HepG2 (cell line): ENCODE data around the gene GRIN3B. TPM values are rescaled to one million over a fixed set of nuclear protein-coding genes. Genes with fewer than 3 reads are reported as not detected.

Experiments
- ATAC-seq: fragments of 200-7000 bp; cut with Tn5 transposase; 3 replicates; pipeline ENCODE4 v1.9.1; 2020; ENCODE audit warnings: mild to moderate bottlenecking, moderate library complexity
- BruUV-seq: library from RNA; stranded (reverse); fragments of 400-500 nt; replicated peaks from 2 replicates; lab custom pipeline; 2021; lab: Mats Ljungman, UMichigan
- CTCF ChIA-PET: fragments of 300-600 bp; formaldehyde crosslinking; extraction: SDS; loops from one replicate; lab custom pipeline; 2021; ENCODE audit warnings: low total read pairs, inconsistent platforms, low intra/inter-chr PET ratio; lab: Yijun Ruan, JAX
- POLR2A ChIA-PET: fragments of 350-600 bp; sonication (Branson Sonifier 250); formaldehyde crosslinking; loops from one replicate; lab custom pipeline; 2020; ENCODE audit warnings: antibody characterized with exemption, inconsistent platforms; lab: Yijun Ruan, JAX
- DNase-seq: peaks from one replicate; pipeline ENCODE4 v3.0.0-alpha.2; 2015; ENCODE audit warnings: low spot score
- FAIRE-seq: peaks from 3 replicates; lab custom pipeline; 2011; peaks lifted over from hg19 to GRCh38; lab: Jason Lieb, UNC
- H2AFZ ChIP-seq: one replicate; pipeline ENCODE4 v1.6.1; 2011; ENCODE audit warnings: low read length, inconsistent platforms
- H3K27ac ChIP-seq: fragments of 300-600 bp; 3 replicates; pipeline ENCODE4 v1.8.0; 2011; ENCODE audit warnings: mixed run types, mild to moderate bottlenecking, mixed read lengths, low read length, inconsistent platforms; ENCODE audit not compliant: insufficient read depth; ENCODE audit errors: extremely low read length
- H3K27me3 ChIP-seq, 2 experiments: fragments of 200-600 bp in 1 of 2; 2 replicates in 1 of 2; 3 replicates in 1 of 2; pipeline versions ENCODE4 v1.6.0 to v1.8.0; 2011; ENCODE audit warnings: low read length in 2 of 2, mild to moderate bottlenecking in 2 of 2, moderate library complexity in 2 of 2, inconsistent platforms in 1 of 2; ENCODE audit not compliant: insufficient read depth in 2 of 2, control insufficient read depth in 1 of 2
- H3K36me3 ChIP-seq, 2 experiments: fragments of 200-600 bp in 1 of 2; replicated peaks in 1 of 2; 2 replicates in 1 of 2; 3 replicates in 1 of 2; pipeline versions ENCODE4 v1.5.1 to v1.8.0; 2011; ENCODE audit warnings: low read length in 2 of 2, inconsistent platforms in 1 of 2; ENCODE audit not compliant: insufficient read depth in 2 of 2, control insufficient read depth in 1 of 2
- H3K4me1 ChIP-seq: 2 replicates; pipeline ENCODE4 v1.5.1; 2012; ENCODE audit warnings: low read length, inconsistent platforms; ENCODE audit not compliant: insufficient read depth
- H3K4me2 ChIP-seq: 2 replicates; pipeline ENCODE4 v1.6.0; 2011; ENCODE audit warnings: low read depth, low read length, inconsistent platforms
- H3K4me3 ChIP-seq, 3 experiments: fragments of 200-600 bp in 1 of 3; sonication (generic), shearing (Covaris generic) in 1 of 3; replicated peaks in 1 of 3; 2 replicates each; pipeline ENCODE4 v1.5.1; 2011 to 2016; ENCODE audit warnings: low read length in 3 of 3, inconsistent platforms in 2 of 3, low read depth in 2 of 3, mild to moderate bottlenecking in 2 of 3, control low read depth in 1 of 3, mixed read lengths in 1 of 3; ENCODE audit not compliant: insufficient read depth in 1 of 3
- H3K79me2 ChIP-seq: one replicate; pipeline ENCODE4 v1.6.1; 2011; ENCODE audit warnings: low read length, inconsistent platforms; ENCODE audit not compliant: insufficient read depth
- H3K9ac ChIP-seq: 2 replicates; pipeline ENCODE4 v1.6.0; 2011; ENCODE audit warnings: mild to moderate bottlenecking, low read depth, low read length, inconsistent platforms; ENCODE audit not compliant: insufficient read depth
- H3K9me3 ChIP-seq: 2 replicates; pipeline ENCODE4 v1.5.1; 2012; ENCODE audit warnings: mild to moderate bottlenecking, low read length
- H4K20me1 ChIP-seq: 2 replicates; pipeline ENCODE4 v1.6.0; 2011; ENCODE audit warnings: inconsistent platforms, mild to moderate bottlenecking, low read length, moderate library complexity; ENCODE audit not compliant: insufficient read depth
- ATF3 ChIP-seq: sonication (generic); formaldehyde crosslinking; IDR thresholded peaks from 2 replicates; pipeline ENCODE4 v1.4.0; 2020; ENCODE audit warnings: missing genetic modification reagents
- CREB1 ChIP-seq, 2 experiments: fragments of 450-650 bp in 1 of 2; IDR thresholded peaks; 2 replicates each; pipeline ENCODE4 v1.6.1; 2016 to 2017; ENCODE audit warnings: control low read depth in 1 of 2, mild to moderate bottlenecking in 1 of 2, missing compliant biosample characterization in 1 of 2, missing genetic modification characterization in 1 of 2
- HOXA3 ChIP-seq: sonication (generic); formaldehyde crosslinking; IDR thresholded peaks from 2 replicates; pipeline ENCODE4 v1.5.0; 2020; ENCODE audit warnings: missing genetic modification reagents
- SMAD3 ChIP-seq: sonication (generic); formaldehyde crosslinking; IDR thresholded peaks from 2 replicates; pipeline ENCODE4 v1.4.0; 2020; ENCODE audit warnings: missing genetic modification reagents
- ZNF563 ChIP-seq: sonication (generic); formaldehyde crosslinking; IDR thresholded peaks from 2 replicates; pipeline ENCODE4 v1.8.0; 2022; ENCODE audit warnings: mild to moderate bottlenecking, moderate library complexity, missing genetic modification reagents
- ZNF564 ChIP-seq: sonication (generic); formaldehyde crosslinking; IDR thresholded peaks from 2 replicates; pipeline ENCODE4 v1.8.1; 2023; ENCODE audit warnings: mild to moderate bottlenecking, missing genetic modification reagents
- ZNF607 ChIP-seq: sonication (generic); formaldehyde crosslinking; IDR thresholded peaks from 2 replicates; pipeline ENCODE4 v1.5.1; 2020; ENCODE audit warnings: missing genetic modification reagents, mild to moderate bottlenecking, borderline replicate concordance
- ZNF614 ChIP-seq: IDR thresholded peaks from 2 replicates; pipeline ENCODE4 v1.6.1; 2018; ENCODE audit warnings: missing biosample characterization, missing genetic modification reagents, inconsistent platforms, borderline replicate concordance
- WGBS: methylation state at CpG from one replicate; pipeline ENCODE4 v1.1.6; 2017; ENCODE audit warnings: low lambda C conversion rate; 5-methylcytosine and 5-hydroxymethylcytosine counted together
- in situ Hi-C: cut with HindIII; loops from 2 replicates; pipeline ENCODE4 v1.10.0; 2017; ENCODE audit warnings: low pct_unique_long_range_greater_than_20kb; ENCODE audit not compliant: extremely low pct_ligation_motif_present
- intact Hi-C: fragments of 100-400 bp; cut with micrococcal nuclease; formaldehyde crosslinking; loops from one replicate; pipeline ENCODE4 v1.10.0; 2022; ENCODE audit not compliant: unreplicated experiment
- polyA plus RNA-seq, 8 experiments: library from polyadenylated mRNA; depleted of rRNA in 3 of 8; stranded (reverse) in 7 of 8; unstranded in 1 of 8; fragments of >200 nt; fragmentation: Illumina TruSeq in 4 of 8; extraction: Trizol in 4 of 8; gene quantifications; 2 replicates each; pipeline versions ENCODE4 v1.2.1 to v1.2.3, GENCODE V29; 2011 to 2016; ENCODE audit warnings: low read depth in 4 of 8, missing spikeins in 1 of 8, mixed read lengths in 1 of 8; ENCODE audit not compliant: insufficient read depth in 1 of 8
- total RNA-seq, 5 experiments: library from RNA; depleted of rRNA; stranded (reverse); fragments of >200 nt; fragmentation: Illumina TruSeq; extraction: Trizol; gene quantifications; 2 replicates each; pipeline ENCODE4 v1.2.3, GENCODE V29; 2016; ENCODE audit warnings: low read depth in 1 of 5
- TF ChIP-seq, protein P1 (sequence below): sonication (generic); formaldehyde crosslinking; IDR thresholded peaks from 2 replicates; pipeline ENCODE4 v1.4.0; 2020; ENCODE audit warnings: missing genetic modification reagents
- TF ChIP-seq, protein P2 (sequence below), 2 experiments: sonication (generic) in 1 of 2; formaldehyde crosslinking in 1 of 2; IDR thresholded peaks; 2 replicates each; pipeline versions ENCODE4 v1.4.0 to v1.6.1; 2016 to 2020; ENCODE audit warnings: borderline replicate concordance in 1 of 2, low read depth in 1 of 2, mild to moderate bottlenecking in 1 of 2, missing genetic modification reagents in 1 of 2
- TF ChIP-seq, protein P3 (sequence below): sonication (generic); formaldehyde crosslinking; IDR thresholded peaks from 2 replicates; pipeline ENCODE4 v1.4.0; 2020; ENCODE audit warnings: missing genetic modification reagents
- TF ChIP-seq, protein P4 (sequence below): IDR thresholded peaks from 2 replicates; pipeline ENCODE4 v1.6.1; 2016; ENCODE audit warnings: missing compliant biosample characterization, missing genetic modification reagents, borderline replicate concordance

The GRIN3B gene
- total and polyA plus RNA-seq, 2 of the 13 experiments (the other 11 are each of a cell fraction or from before 2014, with no cell fraction given) = 0.07 to 0.20 TPM

- H4K20me1 ChIP-seq = peaks cover 6% of the 10 kb centered on the region; the same call in 1 of the 2 replicates
- H3K79me2 ChIP-seq = no peaks in the 10 kb centered on the region
- peak overlapping the region; percentile 45 for H3K4me2 ChIP-seq
- in situ Hi-C loops (no loop called here), intact Hi-C loops (loop anchor here (10.0 kb wide), 1 partner anchor 211 kb away; no protein-coding TSS in a partner anchor)
- BruUV-seq = no TSS peak
- ChIA-PET CTCF (no interaction called here), POLR2A (interaction anchor here (1.5 kb wide), 1 partner anchor 73 kb away, joined by 4 read pairs; no protein-coding TSS in a partner anchor)
- peaks cover 0 to 5% of the 10 kb centered on the region in 2 experiments; a peak in 1 of 5 replicates for H3K36me3 ChIP-seq
- H3K27ac ChIP-seq = no peak overlapping the region
- DNase-seq = no peak
- H3K9me3 ChIP-seq = no peaks in the 10 kb centered on the region
- no peak for ATAC-seq
- H3K4me3 ChIP-seq = no peak overlapping the region
- WGBS = 53% methylated on average over 33 of the region's 64 CpGs
- H3K27me3 ChIP-seq = peaks cover 3 to 19% of the 10 kb centered on the region in 2 experiments; a peak in 4 of 5 replicates
- FAIRE-seq = no peak
- H3K4me1 ChIP-seq = peaks cover 47% of the 10 kb centered on the region
- no peak overlapping the region for H2AFZ ChIP-seq
- no peak overlapping the region for H3K9ac ChIP-seq
- TF ChIP-seq, protein P1, sequence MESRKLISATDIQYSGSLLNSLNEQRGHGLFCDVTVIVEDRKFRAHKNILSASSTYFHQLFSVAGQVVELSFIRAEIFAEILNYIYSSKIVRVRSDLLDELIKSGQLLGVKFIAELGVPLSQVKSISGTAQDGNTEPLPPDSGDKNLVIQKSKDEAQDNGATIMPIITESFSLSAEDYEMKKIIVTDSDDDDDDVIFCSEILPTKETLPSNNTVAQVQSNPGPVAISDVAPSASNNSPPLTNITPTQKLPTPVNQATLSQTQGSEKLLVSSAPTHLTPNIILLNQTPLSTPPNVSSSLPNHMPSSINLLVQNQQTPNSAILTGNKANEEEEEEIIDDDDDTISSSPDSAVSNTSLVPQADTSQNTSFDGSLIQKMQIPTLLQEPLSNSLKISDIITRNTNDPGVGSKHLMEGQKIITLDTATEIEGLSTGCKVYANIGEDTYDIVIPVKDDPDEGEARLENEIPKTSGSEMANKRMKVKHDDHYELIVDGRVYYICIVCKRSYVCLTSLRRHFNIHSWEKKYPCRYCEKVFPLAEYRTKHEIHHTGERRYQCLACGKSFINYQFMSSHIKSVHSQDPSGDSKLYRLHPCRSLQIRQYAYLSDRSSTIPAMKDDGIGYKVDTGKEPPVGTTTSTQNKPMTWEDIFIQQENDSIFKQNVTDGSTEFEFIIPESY (CRISPR knock-in tag) = peak; percentile 81
- TF ChIP-seq, protein P2, sequence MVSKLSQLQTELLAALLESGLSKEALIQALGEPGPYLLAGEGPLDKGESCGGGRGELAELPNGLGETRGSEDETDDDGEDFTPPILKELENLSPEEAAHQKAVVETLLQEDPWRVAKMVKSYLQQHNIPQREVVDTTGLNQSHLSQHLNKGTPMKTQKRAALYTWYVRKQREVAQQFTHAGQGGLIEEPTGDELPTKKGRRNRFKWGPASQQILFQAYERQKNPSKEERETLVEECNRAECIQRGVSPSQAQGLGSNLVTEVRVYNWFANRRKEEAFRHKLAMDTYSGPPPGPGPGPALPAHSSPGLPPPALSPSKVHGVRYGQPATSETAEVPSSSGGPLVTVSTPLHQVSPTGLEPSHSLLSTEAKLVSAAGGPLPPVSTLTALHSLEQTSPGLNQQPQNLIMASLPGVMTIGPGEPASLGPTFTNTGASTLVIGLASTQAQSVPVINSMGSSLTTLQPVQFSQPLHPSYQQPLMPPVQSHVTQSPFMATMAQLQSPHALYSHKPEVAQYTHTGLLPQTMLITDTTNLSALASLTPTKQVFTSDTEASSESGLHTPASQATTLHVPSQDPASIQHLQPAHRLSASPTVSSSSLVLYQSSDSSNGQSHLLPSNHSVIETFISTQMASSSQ (IDR thresholded peaks at IDR 0.05; ENCODE audit: low read depth) = no peak
- TF ChIP-seq, protein P2 (CRISPR knock-in tag; IDR thresholded peaks at IDR 0.05; ENCODE audit: borderline replicate concordance) = no peak
- no peak for TF ChIP-seq SMAD3 (CRISPR knock-in tag)
- TF ChIP-seq ATF3 (CRISPR knock-in tag) = peak; percentile 57
- peak; percentile 58; the same call in 1 of the 2 replicates for TF ChIP-seq HOXA3 (CRISPR knock-in tag)
- TF ChIP-seq ZNF607 = no peak
- TF ChIP-seq ZNF564 (CRISPR knock-in tag) = no peak
- TF ChIP-seq, protein P3, sequence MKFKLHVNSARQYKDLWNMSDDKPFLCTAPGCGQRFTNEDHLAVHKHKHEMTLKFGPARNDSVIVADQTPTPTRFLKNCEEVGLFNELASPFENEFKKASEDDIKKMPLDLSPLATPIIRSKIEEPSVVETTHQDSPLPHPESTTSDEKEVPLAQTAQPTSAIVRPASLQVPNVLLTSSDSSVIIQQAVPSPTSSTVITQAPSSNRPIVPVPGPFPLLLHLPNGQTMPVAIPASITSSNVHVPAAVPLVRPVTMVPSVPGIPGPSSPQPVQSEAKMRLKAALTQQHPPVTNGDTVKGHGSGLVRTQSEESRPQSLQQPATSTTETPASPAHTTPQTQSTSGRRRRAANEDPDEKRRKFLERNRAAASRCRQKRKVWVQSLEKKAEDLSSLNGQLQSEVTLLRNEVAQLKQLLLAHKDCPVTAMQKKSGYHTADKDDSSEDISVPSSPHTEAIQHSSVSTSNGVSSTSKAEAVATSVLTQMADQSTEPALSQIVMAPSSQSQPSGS (CRISPR knock-in tag) = 0 out of 2 replicates have a peak, but pooled peaks have one; percentile 44
- no peak for TF ChIP-seq ZNF563 (CRISPR knock-in tag)
- TF ChIP-seq ZNF614 (CRISPR knock-in tag) = no peak
- TF ChIP-seq, protein P4, sequence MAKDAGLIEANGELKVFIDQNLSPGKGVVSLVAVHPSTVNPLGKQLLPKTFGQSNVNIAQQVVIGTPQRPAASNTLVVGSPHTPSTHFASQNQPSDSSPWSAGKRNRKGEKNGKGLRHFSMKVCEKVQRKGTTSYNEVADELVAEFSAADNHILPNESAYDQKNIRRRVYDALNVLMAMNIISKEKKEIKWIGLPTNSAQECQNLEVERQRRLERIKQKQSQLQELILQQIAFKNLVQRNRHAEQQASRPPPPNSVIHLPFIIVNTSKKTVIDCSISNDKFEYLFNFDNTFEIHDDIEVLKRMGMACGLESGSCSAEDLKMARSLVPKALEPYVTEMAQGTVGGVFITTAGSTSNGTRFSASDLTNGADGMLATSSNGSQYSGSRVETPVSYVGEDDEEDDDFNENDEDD (CRISPR knock-in tag) = 0 out of 2 replicates have a peak, but pooled peaks have one; percentile 11
- peak; percentile 98 for TF ChIP-seq CREB1 (IDR thresholded peaks at IDR 0.05)
- TF ChIP-seq CREB1 (CRISPR knock-in tag; IDR thresholded peaks at IDR 0.05) = no peak
Measured at GRCh38 chr19:996051-996838, 4.0 kb upstream of the GRIN3B start.
